Measurements from ENCODE around the gene IFITM5.
A peak's percentile ranks its signal among the peaks of the same experiment; 100 is the strongest.
"Not testable (repeated sequence)": the region's sequence is repeated elsewhere in the genome, so short reads cannot be mapped to it uniquely, and the experiment has no call there.

IFITM5 gene

GRCh38 chr11:312092-312816 lies 12.9 kb upstream of the IFITM5 start:
- H3K36me3 ChIP-seq = peaks cover 35% of the 10 kb centered on the region
- TF ChIP-seq, protein P1, sequence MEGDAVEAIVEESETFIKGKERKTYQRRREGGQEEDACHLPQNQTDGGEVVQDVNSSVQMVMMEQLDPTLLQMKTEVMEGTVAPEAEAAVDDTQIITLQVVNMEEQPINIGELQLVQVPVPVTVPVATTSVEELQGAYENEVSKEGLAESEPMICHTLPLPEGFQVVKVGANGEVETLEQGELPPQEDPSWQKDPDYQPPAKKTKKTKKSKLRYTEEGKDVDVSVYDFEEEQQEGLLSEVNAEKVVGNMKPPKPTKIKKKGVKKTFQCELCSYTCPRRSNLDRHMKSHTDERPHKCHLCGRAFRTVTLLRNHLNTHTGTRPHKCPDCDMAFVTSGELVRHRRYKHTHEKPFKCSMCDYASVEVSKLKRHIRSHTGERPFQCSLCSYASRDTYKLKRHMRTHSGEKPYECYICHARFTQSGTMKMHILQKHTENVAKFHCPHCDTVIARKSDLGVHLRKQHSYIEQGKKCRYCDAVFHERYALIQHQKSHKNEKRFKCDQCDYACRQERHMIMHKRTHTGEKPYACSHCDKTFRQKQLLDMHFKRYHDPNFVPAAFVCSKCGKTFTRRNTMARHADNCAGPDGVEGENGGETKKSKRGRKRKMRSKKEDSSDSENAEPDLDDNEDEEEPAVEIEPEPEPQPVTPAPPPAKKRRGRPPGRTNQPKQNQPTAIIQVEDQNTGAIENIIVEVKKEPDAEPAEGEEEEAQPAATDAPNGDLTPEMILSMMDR (IDR thresholded peaks at IDR 0.05) = no peak
- H3K9me3 ChIP-seq = no peaks in the 10 kb centered on the region
- H3K4me3 ChIP-seq (ENCODE audit: low read depth in 1 of 2, low read length in 1 of 2) = peak overlapping the region; percentile 80 to 98
- peak overlapping the region; percentile 95 for H3K27ac ChIP-seq
- H3K4me1 ChIP-seq (ENCODE audit: control insufficient read depth in 1 of 2, insufficient read depth in 1 of 2, low read depth in 1 of 2, low read length in 1 of 2) = peaks cover 53 to 70% of the 10 kb centered on the region in 2 experiments
- H3K27me3 ChIP-seq = peaks cover 17% of the 10 kb centered on the region

DNA sequence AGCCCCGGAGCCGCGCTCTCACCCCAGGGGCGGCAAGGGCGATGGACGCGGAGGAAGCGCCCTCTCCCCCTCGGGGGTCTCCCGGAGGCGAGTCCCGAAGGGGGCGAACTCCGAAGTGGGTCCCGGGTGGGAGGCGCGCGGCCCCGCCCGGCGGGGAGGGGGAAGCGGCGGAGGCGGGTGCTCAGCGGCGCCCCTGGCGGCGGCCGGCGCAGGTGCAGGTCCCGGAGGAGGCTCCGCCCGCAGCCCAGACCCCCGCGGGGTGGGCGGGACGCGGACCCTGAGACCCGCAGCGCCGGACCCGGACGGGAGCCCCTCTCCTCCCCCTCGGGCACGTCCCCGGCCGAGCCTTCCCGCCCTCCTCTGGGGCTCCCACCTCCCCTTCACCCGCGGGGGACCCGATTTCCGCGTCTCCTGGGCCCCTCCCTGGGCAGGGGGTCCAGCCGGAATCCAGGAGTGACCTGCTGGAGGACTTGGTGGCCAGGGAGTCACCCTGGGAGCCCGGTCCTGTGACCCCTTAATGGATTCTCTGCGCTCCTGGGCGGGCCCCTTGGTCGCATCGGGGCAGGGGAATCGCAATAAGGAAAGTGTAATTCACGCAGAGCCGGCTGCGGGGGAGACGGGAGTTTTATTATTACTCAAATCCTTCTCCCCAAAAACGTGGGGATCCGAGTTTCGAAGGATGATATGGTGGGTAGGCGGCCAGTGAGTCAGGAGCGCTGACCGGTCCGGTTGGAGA lies 11.9 kb upstream of the IFITM5 start:
- H3K27me3 ChIP-seq, H3K9me3 ChIP-seq: not testable (repeated sequence)
- H3K36me3 ChIP-seq = peaks cover 26% of the 10 kb centered on the region
- peak overlapping the region; percentile 95 for H3K27ac ChIP-seq
- H3K4me3 ChIP-seq (ENCODE audit: low read depth in 1 of 2, low read length in 1 of 2) = peak overlapping the region; percentile 80 to 98
- peaks cover 53 to 70% of the 10 kb centered on the region in 2 experiments for H3K4me1 ChIP-seq (ENCODE audit: control insufficient read depth in 1 of 2, insufficient read depth in 1 of 2, low read depth in 1 of 2, low read length in 1 of 2)

GRCh38 chr11:309979-310572 lies 10.8 kb upstream of the IFITM5 start:
- Histone ChIP-seq H3K27ac (peak overlapping the region; percentile 97), H3K36me3 (peaks cover 15% of the 10 kb centered on the region), H3K4me1 (ENCODE audit: control insufficient read depth in 1 of 2, insufficient read depth in 1 of 2, low read depth in 1 of 2, low read length in 1 of 2) (peaks cover 53 to 70% of the 10 kb centered on the region in 2 experiments), H3K4me3 (ENCODE audit: low read depth in 1 of 2, low read length in 1 of 2) (peak overlapping the region; percentile 89 to 100)
- H3K27me3 ChIP-seq, H3K9me3 ChIP-seq: not testable (repeated sequence)

GRCh38 chr11:308740-309665 lies 9.7 kb upstream of the IFITM5 start:
- Histone ChIP-seq H3K4me1 (ENCODE audit: control insufficient read depth in 1 of 2, insufficient read depth in 1 of 2, low read depth in 1 of 2, low read length in 1 of 2) (peaks cover 52 to 70% of the 10 kb centered on the region in 2 experiments), H3K27ac (peak overlapping the region; percentile 97)

GRCh38 chr11:307766-308708 lies 8.7 kb upstream of the IFITM5 start, which contains the start of gene IFITM2:
Gene IFITM2 (plus strand): TSS chr11:307816. CDS start chr11:308193, 377 bp downstream.
- Histone ChIP-seq H3K4me1 (ENCODE audit: control insufficient read depth in 1 of 2, insufficient read depth in 1 of 2, low read depth in 1 of 2, low read length in 1 of 2) (peaks cover 44 to 61% of the 10 kb centered on the region in 2 experiments), H3K4me3 (ENCODE audit: low read depth in 1 of 2, low read length in 1 of 2) (peak within 1 kb of the TSS; percentile 89 to 100), H3K36me3 (peaks cover 13% of the 10 kb centered on the region), H3K27ac (peak within 1 kb of the TSS; percentile 97)
- H3K9me3 ChIP-seq, H3K27me3 ChIP-seq: not testable (repeated sequence)
- TF ChIP-seq, protein P1 (IDR thresholded peaks at IDR 0.05) = peak; percentile 81

More at GRCh38 chr11:308740-309665, 9.7 kb upstream of the IFITM5 start:
- peak overlapping the region; percentile 89 to 100 for H3K4me3 ChIP-seq (ENCODE audit: low read depth in 1 of 2, low read length in 1 of 2)
- peaks cover 13% of the 10 kb centered on the region for H3K36me3 ChIP-seq
- not testable (repeated sequence) for H3K9me3 ChIP-seq, H3K27me3 ChIP-seq

Measured in neutrophil (primary cell).